ENCODE measurements around the gene SEZ6L. TPM values are rescaled to one million over a fixed set of nuclear protein-coding genes. Genes with fewer than 3 reads are reported as not detected.

Gene SEZ6L
- total RNA-seq (ENCODE audit: unreplicated experiment), result 1.2 TPM
- long read RNA-seq, partial matches to known transcripts, result 0 of 1 reads
- long read RNA-seq, other reads (novel, unspliced or antisense), result 1 of 1 reads

DNA sequence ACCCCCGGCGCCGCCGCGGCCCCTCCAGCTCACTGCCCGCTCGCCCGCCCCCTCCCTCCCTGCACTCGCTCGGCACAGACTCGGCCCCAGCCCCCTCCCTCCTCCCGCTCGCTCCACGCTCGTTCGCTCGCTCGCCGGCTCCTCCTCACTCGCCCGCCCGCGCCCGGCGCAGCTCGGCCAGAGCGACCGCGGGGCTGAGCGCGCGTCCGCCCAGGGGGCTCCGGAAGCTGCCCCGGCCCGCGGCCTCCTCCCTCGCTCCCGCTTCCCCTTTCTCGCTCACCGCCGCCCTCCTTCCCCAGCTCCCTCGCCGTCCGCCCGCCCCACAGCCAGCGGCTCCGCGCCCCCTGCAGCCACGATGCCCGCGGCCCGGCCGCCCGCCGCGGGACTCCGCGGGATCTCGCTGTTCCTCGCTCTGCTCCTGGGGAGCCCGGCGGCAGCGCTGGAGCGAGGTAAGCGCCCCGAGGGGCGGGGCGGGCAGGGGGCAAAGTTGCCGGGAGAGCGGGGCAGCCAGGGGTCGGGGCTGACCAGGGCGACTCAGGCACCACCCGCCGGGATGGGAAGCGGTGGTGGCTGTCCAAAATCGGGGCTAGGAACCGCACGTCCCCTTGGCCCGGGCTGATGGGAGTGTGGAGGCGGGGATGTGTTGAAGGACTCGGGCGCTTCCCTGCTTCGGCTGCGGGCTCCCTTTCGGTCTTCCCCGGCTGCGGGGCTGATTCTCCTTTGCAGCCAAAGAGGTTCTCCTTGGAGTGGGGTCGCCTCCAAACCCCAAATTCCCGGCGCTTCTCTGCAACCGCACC, at the start of gene SEZ6L:
SEZ6L (plus strand) TSS at position 148 of the 797 bp plus-strand sequence; CDS start at position 356, 208 bp downstream.
- Mint-ChIP-seq H3K4me3 (ENCODE audit: unreplicated experiment) (peak within 1 kb of the TSS; percentile 88), H3K27ac (ENCODE audit: unreplicated experiment) (no peak within 1 kb of the TSS), H3K36me3 (ENCODE audit: low read depth, unreplicated experiment) (no peaks in the 10 kb centered on the region), H3K4me1 (ENCODE audit: unreplicated experiment) (peaks cover 12% of the 10 kb centered on the region), H3K9me3 (ENCODE audit: unreplicated experiment) (no peaks in the 10 kb centered on the region), H3K27me3 (ENCODE audit: unreplicated experiment) (peaks cover 4% of the 10 kb centered on the region)
- DNase-seq (ENCODE audit: low spot score), result peak; percentile 47
- TF ChIP-seq, protein P1, sequence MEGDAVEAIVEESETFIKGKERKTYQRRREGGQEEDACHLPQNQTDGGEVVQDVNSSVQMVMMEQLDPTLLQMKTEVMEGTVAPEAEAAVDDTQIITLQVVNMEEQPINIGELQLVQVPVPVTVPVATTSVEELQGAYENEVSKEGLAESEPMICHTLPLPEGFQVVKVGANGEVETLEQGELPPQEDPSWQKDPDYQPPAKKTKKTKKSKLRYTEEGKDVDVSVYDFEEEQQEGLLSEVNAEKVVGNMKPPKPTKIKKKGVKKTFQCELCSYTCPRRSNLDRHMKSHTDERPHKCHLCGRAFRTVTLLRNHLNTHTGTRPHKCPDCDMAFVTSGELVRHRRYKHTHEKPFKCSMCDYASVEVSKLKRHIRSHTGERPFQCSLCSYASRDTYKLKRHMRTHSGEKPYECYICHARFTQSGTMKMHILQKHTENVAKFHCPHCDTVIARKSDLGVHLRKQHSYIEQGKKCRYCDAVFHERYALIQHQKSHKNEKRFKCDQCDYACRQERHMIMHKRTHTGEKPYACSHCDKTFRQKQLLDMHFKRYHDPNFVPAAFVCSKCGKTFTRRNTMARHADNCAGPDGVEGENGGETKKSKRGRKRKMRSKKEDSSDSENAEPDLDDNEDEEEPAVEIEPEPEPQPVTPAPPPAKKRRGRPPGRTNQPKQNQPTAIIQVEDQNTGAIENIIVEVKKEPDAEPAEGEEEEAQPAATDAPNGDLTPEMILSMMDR (IDR thresholded peaks at IDR 0.05; ENCODE audit: unreplicated experiment), result no peak

DNA sequence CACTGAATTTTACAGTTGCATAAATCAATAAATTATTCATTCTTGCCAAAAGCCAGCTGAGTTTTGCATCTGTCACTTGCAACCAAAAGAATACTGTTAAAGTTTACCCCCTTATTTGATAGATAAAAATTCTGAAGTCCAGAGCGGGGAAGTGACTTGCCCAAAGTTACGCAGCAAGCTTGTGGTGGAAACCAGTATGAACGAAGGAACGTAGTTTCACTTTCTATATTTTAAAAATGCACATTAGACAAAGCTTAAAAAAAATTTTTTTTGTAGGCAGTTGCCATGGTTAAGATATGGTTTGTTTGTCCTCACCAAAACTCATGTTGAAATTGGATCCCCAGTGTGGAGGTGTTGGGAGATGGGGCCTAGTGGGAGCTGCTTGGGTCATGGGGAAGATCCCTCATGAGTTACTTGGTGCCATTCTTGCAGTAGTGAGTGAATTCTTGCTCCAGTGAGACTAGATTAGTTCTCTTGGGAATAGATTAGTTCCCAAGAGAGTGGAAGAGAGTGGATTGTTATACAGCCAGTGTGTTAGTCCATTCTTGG, 46.3 kb upstream of the SEZ6L start:
- Mint-ChIP-seq H3K9me3 (ENCODE audit: unreplicated experiment) (no peaks in the 10 kb centered on the region), H3K4me3 (ENCODE audit: unreplicated experiment) (no peak overlapping the region), H3K27ac (ENCODE audit: unreplicated experiment) (no peak overlapping the region)

DNA sequence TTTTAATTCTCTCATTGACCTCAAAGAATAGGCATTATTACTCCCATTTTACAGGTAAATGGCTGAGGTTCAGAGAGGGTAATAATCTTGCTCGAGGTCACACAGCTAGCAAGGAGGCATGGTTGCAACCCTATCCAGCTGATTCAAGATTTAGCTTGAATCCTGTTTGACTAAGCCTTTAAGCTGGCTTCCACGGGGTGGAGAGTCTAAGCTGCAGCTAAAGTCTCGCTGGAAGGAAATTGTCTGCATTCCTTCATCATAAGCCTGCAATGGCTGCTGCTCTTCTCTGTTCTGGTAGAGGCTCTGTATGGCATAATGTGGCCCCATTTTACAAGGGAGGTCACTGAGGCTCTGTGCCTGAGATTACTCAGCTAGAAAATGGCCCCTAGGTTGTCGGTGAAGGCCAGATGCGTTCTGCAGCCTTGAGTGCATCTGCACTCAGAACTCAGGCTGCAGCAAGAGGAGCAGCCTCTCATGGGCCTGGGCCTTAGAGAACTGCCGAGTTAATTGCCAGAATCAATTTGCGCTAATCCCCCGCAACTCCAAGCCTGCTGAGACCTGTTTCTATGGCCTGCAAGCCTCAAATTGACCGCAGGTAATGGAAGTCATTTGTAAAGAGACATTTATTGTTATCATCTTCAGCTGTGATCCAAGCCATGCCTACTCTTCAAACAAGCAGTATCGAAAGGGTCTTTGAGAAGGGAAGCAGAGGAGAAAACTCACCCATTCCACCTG, 44.1 kb upstream of the SEZ6L start:
- H3K9me3 Mint-ChIP-seq (ENCODE audit: unreplicated experiment), result no peaks in the 10 kb centered on the region
- H3K27ac Mint-ChIP-seq (ENCODE audit: unreplicated experiment), result no peak overlapping the region
- H3K27me3 Mint-ChIP-seq (ENCODE audit: unreplicated experiment), result peaks cover 6% of the 10 kb centered on the region
- H3K4me1 Mint-ChIP-seq (ENCODE audit: unreplicated experiment), result no peaks in the 10 kb centered on the region
- DNase-seq (ENCODE audit: low spot score), result no peak
- H3K36me3 Mint-ChIP-seq (ENCODE audit: low read depth, unreplicated experiment), result no peaks in the 10 kb centered on the region
- H3K4me3 Mint-ChIP-seq (ENCODE audit: unreplicated experiment), result no peak overlapping the region
- TF ChIP-seq, protein P1 (IDR thresholded peaks at IDR 0.05; ENCODE audit: unreplicated experiment), result no peak

More for the DNA sequence above, 46.3 kb upstream of the SEZ6L start:
- peaks cover 4% of the 10 kb centered on the region for H3K27me3 Mint-ChIP-seq (ENCODE audit: unreplicated experiment)
- TF ChIP-seq, protein P1 (IDR thresholded peaks at IDR 0.05; ENCODE audit: unreplicated experiment), result no peak
- H3K4me1 Mint-ChIP-seq (ENCODE audit: unreplicated experiment), result no peaks in the 10 kb centered on the region
- no peaks in the 10 kb centered on the region for H3K36me3 Mint-ChIP-seq (ENCODE audit: low read depth, unreplicated experiment)
- no peak for DNase-seq (ENCODE audit: low spot score)

DNA sequence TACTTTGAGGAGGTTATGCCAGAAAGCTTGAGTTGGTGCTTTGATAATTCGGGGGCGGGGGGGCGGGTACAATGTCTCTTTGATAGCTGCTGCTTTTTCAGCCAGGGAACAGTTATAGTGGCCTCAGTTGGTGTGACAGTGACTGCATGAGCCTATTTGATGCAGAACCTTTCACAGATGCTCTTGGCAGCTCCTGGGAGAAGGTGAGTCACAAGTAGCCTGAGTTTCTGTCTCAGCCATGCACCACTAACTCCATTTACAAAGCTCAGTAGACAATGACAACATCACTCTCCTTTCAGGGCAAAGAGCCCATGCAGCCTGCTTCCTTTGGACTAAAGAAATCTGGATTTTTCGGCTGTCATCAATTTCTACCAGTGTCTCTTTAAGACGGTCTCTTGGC, 42.1 kb upstream of the SEZ6L start:
- Mint-ChIP-seq H3K9me3 (ENCODE audit: unreplicated experiment) (no peaks in the 10 kb centered on the region), H3K36me3 (ENCODE audit: low read depth, unreplicated experiment) (no peaks in the 10 kb centered on the region), H3K4me1 (ENCODE audit: unreplicated experiment) (no peaks in the 10 kb centered on the region), H3K27ac (ENCODE audit: unreplicated experiment) (no peak overlapping the region), H3K4me3 (ENCODE audit: unreplicated experiment) (no peak overlapping the region), H3K27me3 (ENCODE audit: unreplicated experiment) (peaks cover 6% of the 10 kb centered on the region)
- TF ChIP-seq, protein P1 (IDR thresholded peaks at IDR 0.05; ENCODE audit: unreplicated experiment), result no peak
- DNase-seq (ENCODE audit: low spot score), result no peak
